ENCODE results near the gene IGFL2.
"Not testable (repeated sequence)": the region's sequence is repeated elsewhere in the genome, so short reads cannot be mapped to it uniquely, and the experiment has no call there.

Gene IGFL2

GRCh38 chr19:46189971-46190888, 42.2 kb downstream of the IGFL2 start:
- DNase-seq (ENCODE audit: low read depth in 1 of 2, low spot score in 1 of 2) = no peak

GRCh38 chr19:46191356-46191755, 43.3 kb downstream of the IGFL2 start:
- DNase-seq (ENCODE audit: low read depth in 1 of 2, low spot score in 1 of 2) = no peak

- DNase-seq (ENCODE audit: low read depth in 1 of 2, low spot score in 1 of 2) = no peak
Measured at GRCh38 chr19:46191972-46192371, 43.9 kb downstream of the IGFL2 start.

GRCh38 chr19:46192626-46192991, 44.6 kb downstream of the IGFL2 start:
- not testable (repeated sequence) for DNase-seq (ENCODE audit: low read depth in 1 of 2, low spot score in 1 of 2)

- DNase-seq (ENCODE audit: low read depth in 1 of 2, low spot score in 1 of 2) = no peak
Measured at GRCh38 chr19:46192992-46193650, 45.1 kb downstream of the IGFL2 start.

- DNase-seq (ENCODE audit: low read depth in 1 of 2, low spot score in 1 of 2) = no peak
Measured at GRCh38 chr19:46193678-46194077, 45.6 kb downstream of the IGFL2 start.

- DNase-seq (ENCODE audit: low read depth in 1 of 2, low spot score in 1 of 2) = no peak
Measured at GRCh38 chr19:46195104-46195503, 47.1 kb downstream of the IGFL2 start.

- DNase-seq (ENCODE audit: low read depth in 1 of 2, low spot score in 1 of 2) = not testable (repeated sequence)
Measured at GRCh38 chr19:46195919-46196318, 47.9 kb downstream of the IGFL2 start.

- no peak for DNase-seq (ENCODE audit: low read depth in 1 of 2, low spot score in 1 of 2)
Measured at GRCh38 chr19:46196410-46197124, 48.5 kb downstream of the IGFL2 start.

- DNase-seq (ENCODE audit: low read depth in 1 of 2, low spot score in 1 of 2) = no peak
Measured at GRCh38 chr19:46197314-46198070, 49.5 kb downstream of the IGFL2 start.

- DNase-seq (ENCODE audit: low read depth in 1 of 2, low spot score in 1 of 2) = no peak
Measured at GRCh38 chr19:46198756-46199155, 50.7 kb downstream of the IGFL2 start.

GRCh38 chr19:46201454-46202310, 53.6 kb downstream of the IGFL2 start:
- no peak for DNase-seq (ENCODE audit: low read depth in 1 of 2, low spot score in 1 of 2)

GRCh38 chr19:46202426-46202825, 54.4 kb downstream of the IGFL2 start:
- DNase-seq (ENCODE audit: low read depth in 1 of 2, low spot score in 1 of 2) = no peak

GRCh38 chr19:46202872-46203860, 55.1 kb downstream of the IGFL2 start:
- no peak for DNase-seq (ENCODE audit: low read depth in 1 of 2, low spot score in 1 of 2)

GRCh38 chr19:46204008-46204407, 56.0 kb downstream of the IGFL2 start:
- DNase-seq (ENCODE audit: low read depth in 1 of 2, low spot score in 1 of 2) = no peak

GRCh38 chr19:46205183-46205984, 57.3 kb downstream of the IGFL2 start:
- no peak for DNase-seq (ENCODE audit: low read depth in 1 of 2, low spot score in 1 of 2)

GRCh38 chr19:46206176-46206575, 58.1 kb downstream of the IGFL2 start:
- DNase-seq (ENCODE audit: low read depth in 1 of 2, low spot score in 1 of 2) = no peak

GRCh38 chr19:46206682-46207081, 58.6 kb downstream of the IGFL2 start:
- no peak for DNase-seq (ENCODE audit: low read depth in 1 of 2, low spot score in 1 of 2)

All from stimulated activated CD4-positive, alpha-beta T cell treated with anti-CD3 and anti-CD28 coated beads, Interleukin-15, amount 100 ng/mL, for 1 hour (primary cell).